ENCODE data around the gene DECR2.

- TF ChIP-seq CTCF (conservative IDR thresholded peaks at IDR 0.05; ENCODE audit: low read length) (no peak), EZH2phosphoT487 (IDR thresholded peaks at IDR 0.05; ENCODE audit: borderline replicate concordance) (no peak)
These were observed 35.2 kb upstream of the DECR2 start for GRCh38 chr16:366476-366875.

Data from Loucy (cell line).